Astrocyte (in vitro differentiated cells and primary cell): ENCODE results near the gene PGF. TPM values are rescaled to one million over a fixed set of nuclear protein-coding genes. Genes with fewer than 3 reads are reported as not detected.

Experiments
- DNase-seq: peaks from one replicate; pipeline ENCODE4 v3.0.0-alpha.2; 2010; ENCODE audit warnings: low read depth
- FAIRE-seq: peaks from 2 replicates; lab custom pipeline; 2011; peaks lifted over from hg19 to GRCh38; lab: Jason Lieb, UNC
- H2AFZ ChIP-seq: 2 replicates; pipeline ENCODE4 v1.6.0; 2012; ENCODE audit warnings: low read depth, low read length, inconsistent platforms
- H3K27ac ChIP-seq: 2 replicates; pipeline ENCODE4 v1.5.1; 2011; ENCODE audit warnings: low read depth, low read length, inconsistent platforms
- H3K27me3 ChIP-seq: 2 replicates; pipeline ENCODE4 v1.6.0; 2011; ENCODE audit warnings: low read length, inconsistent platforms; ENCODE audit not compliant: insufficient read depth
- H3K36me3 ChIP-seq: 2 replicates; pipeline ENCODE4 v1.5.1; 2011; ENCODE audit warnings: low read length, inconsistent platforms; ENCODE audit not compliant: insufficient read depth
- H3K4me1 ChIP-seq: 2 replicates; pipeline ENCODE4 v1.5.1; 2011; ENCODE audit warnings: low read length, inconsistent platforms; ENCODE audit not compliant: insufficient read depth
- H3K4me2 ChIP-seq: 2 replicates; pipeline ENCODE4 v1.6.0; 2012; ENCODE audit warnings: low read length, inconsistent platforms
- H3K4me3 ChIP-seq: 2 replicates; pipeline ENCODE4 v1.5.1; 2011; ENCODE audit warnings: low read depth, mild to moderate bottlenecking, low read length, inconsistent platforms; ENCODE audit not compliant: insufficient read depth
- H3K79me2 ChIP-seq: 2 replicates; pipeline ENCODE4 v1.6.0; 2012; ENCODE audit warnings: mild to moderate bottlenecking, low read length, inconsistent platforms; ENCODE audit not compliant: insufficient read depth
- H3K9ac ChIP-seq: 2 replicates; pipeline ENCODE4 v1.6.0; 2012; ENCODE audit warnings: mild to moderate bottlenecking, low read length, inconsistent platforms
- H3K9me3 ChIP-seq: 2 replicates; pipeline ENCODE4 v1.5.1; 2012; ENCODE audit warnings: low read depth, mild to moderate bottlenecking, low read length, inconsistent platforms; ENCODE audit not compliant: insufficient read depth
- H4K20me1 ChIP-seq: 2 replicates; pipeline ENCODE4 v1.6.0; 2012; ENCODE audit warnings: low read length, inconsistent platforms; ENCODE audit not compliant: insufficient read depth
- H3K27ac Mint-ChIP-seq: one replicate; pipeline ENCODE4 v1.8.0; 2021; ENCODE audit warnings: mild to moderate bottlenecking, mixed read lengths; ENCODE audit not compliant: unreplicated experiment
- H3K27me3 Mint-ChIP-seq: one replicate; pipeline ENCODE4 v1.8.0; 2021; ENCODE audit warnings: low read depth, mixed read lengths; ENCODE audit not compliant: unreplicated experiment
- H3K36me3 Mint-ChIP-seq: one replicate; pipeline ENCODE4 v1.8.0; 2021; ENCODE audit warnings: low read depth, mixed read lengths; ENCODE audit not compliant: unreplicated experiment
- H3K4me1 Mint-ChIP-seq: one replicate; pipeline ENCODE4 v1.8.0; 2021; ENCODE audit warnings: low read depth, mixed read lengths; ENCODE audit not compliant: unreplicated experiment
- H3K4me3 Mint-ChIP-seq: one replicate; pipeline ENCODE4 v1.8.0; 2021; ENCODE audit warnings: mild to moderate bottlenecking, moderate library complexity, mixed read lengths; ENCODE audit not compliant: unreplicated experiment
- H3K9me3 Mint-ChIP-seq: one replicate; pipeline ENCODE4 v1.8.0; 2021; ENCODE audit warnings: mild to moderate bottlenecking, mixed read lengths; ENCODE audit not compliant: unreplicated experiment
- CTCF ChIP-seq: IDR thresholded peaks from 2 replicates; pipeline ENCODE4 v1.5.1; 2011; ENCODE audit warnings: low read depth, mild to moderate bottlenecking, inconsistent platforms, low read length, moderate library complexity; ENCODE audit not compliant: insufficient read depth
- EZH2 ChIP-seq: IDR thresholded peaks from 2 replicates; pipeline ENCODE4 v1.6.1; 2012; ENCODE audit warnings: mild to moderate bottlenecking, low read length, inconsistent platforms; ENCODE audit not compliant: insufficient read depth
- total RNA-seq: library from RNA; stranded (reverse); gene quantifications from 2 replicates; pipeline ENCODE4 v1.2.1, GENCODE V29; 2021

PGF gene
- total RNA-seq, 1 donor from 2014 or later, result 3.5 TPM

- no peaks in the 10 kb centered on the region for H3K9me3 Mint-ChIP-seq
- no peaks in the 10 kb centered on the region for H3K36me3 ChIP-seq
- no peaks in the 10 kb centered on the region for H3K9me3 ChIP-seq
- H3K27ac Mint-ChIP-seq, result no peak overlapping the region
- H3K79me2 ChIP-seq, result no peaks in the 10 kb centered on the region
- DNase-seq (no peak), FAIRE-seq (no peak)
- no peak overlapping the region for H2AFZ ChIP-seq
- peaks cover 10% of the 10 kb centered on the region for H3K27me3 ChIP-seq
- H3K4me3 ChIP-seq, result no peak overlapping the region
- H3K4me1 ChIP-seq, result no peaks in the 10 kb centered on the region
- no peak overlapping the region for H3K4me3 Mint-ChIP-seq
- peaks cover 13% of the 10 kb centered on the region for H3K27me3 Mint-ChIP-seq
- H3K4me1 Mint-ChIP-seq, result peaks cover 5% of the 10 kb centered on the region
- TF ChIP-seq EZH2, result no peak
- no peak for TF ChIP-seq CTCF
- H3K36me3 Mint-ChIP-seq, result no peaks in the 10 kb centered on the region
- no peaks in the 10 kb centered on the region for H4K20me1 ChIP-seq
- no peak overlapping the region for H3K4me2 ChIP-seq
- H3K9ac ChIP-seq, result no peak overlapping the region
- no peak overlapping the region for H3K27ac ChIP-seq
Measured at GRCh38 chr14:74929242-74929641, 26.2 kb downstream of the PGF start.

- no peaks in the 10 kb centered on the region for H3K79me2 ChIP-seq
- FAIRE-seq (no peak), DNase-seq (no peak)
- TF ChIP-seq EZH2 (no peak), CTCF (no peak)
- Mint-ChIP-seq H3K4me3 (no peak overlapping the region), H3K4me1 (peaks cover under 1% of the 10 kb centered on the region), H3K27ac (no peak overlapping the region), H3K9me3 (no peaks in the 10 kb centered on the region), H3K27me3 (peaks cover 19% of the 10 kb centered on the region), H3K36me3 (no peaks in the 10 kb centered on the region)
- no peaks in the 10 kb centered on the region for H3K36me3 ChIP-seq
- no peak overlapping the region for H3K27ac ChIP-seq
- H4K20me1 ChIP-seq, result no peaks in the 10 kb centered on the region
- no peaks in the 10 kb centered on the region for H3K9me3 ChIP-seq
- no peak overlapping the region for H3K4me3 ChIP-seq
- H3K9ac ChIP-seq, result no peak overlapping the region
- peaks cover 7% of the 10 kb centered on the region for H3K27me3 ChIP-seq
- no peaks in the 10 kb centered on the region for H3K4me1 ChIP-seq
- H3K4me2 ChIP-seq, result no peak overlapping the region
- H2AFZ ChIP-seq, result no peak overlapping the region
Measured at GRCh38 chr14:74927225-74927624, 28.2 kb downstream of the PGF start.

GRCh38 chr14:74924061-74924460 lies 31.3 kb downstream of the PGF start:
- Histone ChIP-seq H3K9ac (no peak overlapping the region), H3K27me3 (peaks cover 6% of the 10 kb centered on the region), H3K27ac (no peak overlapping the region), H3K9me3 (no peaks in the 10 kb centered on the region), H4K20me1 (no peaks in the 10 kb centered on the region), H3K36me3 (no peaks in the 10 kb centered on the region), H2AFZ (no peak overlapping the region), H3K4me1 (peaks cover 8% of the 10 kb centered on the region), H3K4me3 (no peak overlapping the region), H3K79me2 (no peaks in the 10 kb centered on the region), H3K4me2 (no peak overlapping the region)
- no peaks in the 10 kb centered on the region for H3K36me3 Mint-ChIP-seq
- H3K27ac Mint-ChIP-seq, result no peak overlapping the region
- peak overlapping the region; percentile 50 for H3K4me3 Mint-ChIP-seq
- TF ChIP-seq EZH2, result no peak
- TF ChIP-seq CTCF, result no peak
- H3K4me1 Mint-ChIP-seq, result peaks cover 3% of the 10 kb centered on the region
- peaks cover 20% of the 10 kb centered on the region for H3K27me3 Mint-ChIP-seq
- DNase-seq (no peak), FAIRE-seq (no peak)
- H3K9me3 Mint-ChIP-seq, result no peaks in the 10 kb centered on the region
